Ishikawa (cell line): Measurements from ENCODE around the gene BMP7.

ENCODE experiments used
- CEBPB ChIP-seq: IDR thresholded peaks from 2 replicates; pipeline ENCODE4 v1.6.1; 2012
- CREB1 ChIP-seq: IDR thresholded peaks from 2 replicates; pipeline ENCODE4 v1.6.1; 2012; ENCODE audit warnings: low read depth
- EGR1 ChIP-seq: IDR thresholded peaks from 2 replicates; pipeline ENCODE4 v1.6.1; 2012
- EP300 ChIP-seq: IDR thresholded peaks from 2 replicates; pipeline ENCODE4 v1.6.1; 2012; ENCODE audit warnings: borderline replicate concordance
- FOXM1 ChIP-seq: IDR thresholded peaks from 2 replicates; pipeline ENCODE4 v1.6.1; 2012; ENCODE audit warnings: low read depth, borderline replicate concordance
- MAX ChIP-seq: IDR thresholded peaks from 2 replicates; pipeline ENCODE4 v1.6.1; 2012
- NFIC ChIP-seq: IDR thresholded peaks from 2 replicates; pipeline ENCODE4 v1.6.1; 2012
- RAD21 ChIP-seq: IDR thresholded peaks from 2 replicates; pipeline ENCODE4 v1.6.1; 2012; ENCODE audit warnings: low read depth
- REST ChIP-seq: IDR thresholded peaks from 2 replicates; pipeline ENCODE4 v1.6.1; 2012; ENCODE audit warnings: low read depth, mild to moderate bottlenecking
- TAF1 ChIP-seq: IDR thresholded peaks from 2 replicates; pipeline ENCODE4 v1.6.1; 2012; ENCODE audit warnings: low read depth, mild to moderate bottlenecking
- TCF12 ChIP-seq: IDR thresholded peaks from 2 replicates; pipeline ENCODE4 v1.6.1; 2012; ENCODE audit warnings: low read depth
- TEAD4 ChIP-seq: IDR thresholded peaks from 2 replicates; pipeline ENCODE4 v1.6.1; 2012
- YY1 ChIP-seq: IDR thresholded peaks from 2 replicates; pipeline ENCODE4 v1.6.1; 2012; ENCODE audit warnings: low read depth

- TF ChIP-seq REST (no peak), FOXM1 (no peak), RAD21 (no peak), EP300 (no peak), CEBPB (no peak), MAX (no peak), CREB1 (no peak), TAF1 (no peak), TCF12 (no peak), EGR1 (no peak), YY1 (no peak), NFIC (no peak), TEAD4 (no peak)
Measured at GRCh38 chr20:57211406-57211805, 55.0 kb downstream of the BMP7 start.
